Effector CD4-positive, alpha-beta T cell (primary cell): ENCODE results near the gene PDE6A.
"Not testable (repeated sequence)": the region's sequence is repeated elsewhere in the genome, so short reads cannot be mapped to it uniquely, and the experiment has no call there.

ENCODE experiments used
- DNase-seq: peaks from one replicate; pipeline ENCODE4 v3.0.0-alpha.2; 2020

PDE6A gene

DNA sequence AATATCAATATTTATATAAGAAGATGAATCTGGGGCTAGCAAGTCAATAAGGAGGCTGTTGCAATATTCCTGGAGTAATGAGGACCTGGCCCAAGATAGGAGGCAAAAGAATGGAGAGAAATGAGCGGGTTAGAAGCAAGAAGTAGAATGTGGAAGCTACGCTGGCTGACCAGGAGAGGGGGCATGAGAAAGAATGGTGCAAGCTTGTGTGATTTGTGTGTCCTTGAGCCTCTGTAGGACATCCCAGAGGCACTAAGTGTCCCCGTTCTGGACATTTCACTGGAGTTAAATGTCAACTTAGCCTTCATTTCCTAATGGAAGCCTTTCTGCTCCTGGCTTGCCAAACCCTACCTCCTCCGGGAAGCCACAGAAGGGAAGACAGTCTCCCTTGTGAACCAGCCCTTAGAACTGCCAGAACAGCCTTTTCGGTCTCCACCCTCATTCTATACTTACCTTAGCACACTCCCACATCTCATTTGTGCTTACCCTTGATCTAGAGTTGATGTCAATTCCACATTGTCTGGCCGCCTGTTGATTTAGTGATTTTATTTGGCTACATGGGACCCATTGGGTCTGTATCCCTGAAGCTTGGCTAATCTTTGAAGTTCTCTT lies 6.7 kb upstream of the PDE6A start:
- DNase-seq: no peak

DNA sequence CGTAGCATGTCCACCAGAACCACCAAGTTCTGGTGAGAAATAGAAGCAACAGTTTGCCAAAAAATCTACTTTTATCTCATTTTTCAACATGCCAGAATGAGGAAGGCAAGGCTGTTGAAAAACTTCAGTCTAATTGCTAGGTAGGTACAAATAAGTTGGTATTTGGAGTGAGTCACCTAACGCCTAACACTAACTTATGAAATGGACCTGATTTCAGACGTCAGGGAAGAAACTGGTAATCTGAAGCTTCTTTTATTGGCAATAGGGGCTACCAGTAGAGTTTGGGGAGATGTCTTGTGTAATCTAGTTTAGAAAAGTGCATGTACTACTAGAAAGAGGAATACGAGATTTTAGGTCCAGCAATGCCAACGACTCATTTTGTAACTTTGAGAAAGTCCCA lies 4.4 kb upstream of the PDE6A start:
- DNase-seq: no peak

DNA sequence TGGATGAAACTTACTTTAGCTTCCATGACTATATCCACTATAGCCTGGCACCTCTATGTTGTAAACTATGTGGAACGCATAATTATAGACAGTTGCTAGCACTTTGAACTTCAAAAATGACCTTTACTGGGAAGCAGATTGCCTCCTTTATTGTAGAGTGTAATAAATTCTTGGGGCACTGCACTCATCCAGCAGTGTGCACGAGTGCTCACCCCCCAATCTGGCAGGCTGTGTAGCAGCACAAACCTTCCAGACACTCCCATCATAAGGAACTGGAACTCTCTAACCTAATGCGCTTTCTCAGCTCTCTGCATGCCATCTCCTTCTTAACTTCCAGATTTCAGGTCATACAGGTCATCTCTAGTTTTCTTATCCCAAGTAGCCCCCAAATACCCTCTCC lies 1.5 kb upstream of the PDE6A start:
- DNase-seq: no peak

DNA sequence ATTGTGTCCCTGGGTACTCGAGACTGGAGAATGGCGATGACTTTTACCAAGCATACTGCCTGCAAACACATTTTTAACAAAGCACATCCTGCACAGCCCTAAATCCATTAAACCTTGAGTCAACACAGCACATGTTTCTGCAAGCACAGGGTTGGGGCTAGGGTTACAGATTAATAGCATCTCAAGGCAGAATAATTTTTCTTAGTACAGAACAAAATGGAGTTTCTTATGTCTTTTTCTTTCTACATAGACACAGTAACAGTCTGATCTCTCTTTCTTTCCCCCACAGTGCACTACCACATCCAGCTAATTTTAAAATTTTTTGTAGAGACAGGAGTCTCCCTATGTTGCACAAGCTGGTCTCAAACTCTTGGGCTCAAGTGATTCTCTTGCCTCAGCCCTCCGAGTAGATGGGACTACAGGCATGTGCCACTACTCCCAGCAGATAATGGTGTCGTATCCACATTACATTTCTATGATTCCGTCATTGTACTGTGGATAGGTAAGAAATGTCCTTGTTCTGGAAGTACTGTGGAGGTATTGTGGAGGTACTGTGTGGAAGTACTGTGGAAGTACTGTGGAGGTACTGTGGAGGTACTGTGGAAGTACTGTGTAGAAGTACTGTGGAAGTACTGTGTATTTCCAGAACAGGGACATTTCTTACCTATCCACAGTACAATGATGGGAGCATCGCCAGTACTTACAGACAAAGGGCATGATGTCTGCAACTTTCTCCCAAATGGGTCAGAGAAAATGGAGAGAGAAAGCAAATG lies 1.2 kb downstream of the PDE6A start:
- DNase-seq: not testable (repeated sequence)

DNA sequence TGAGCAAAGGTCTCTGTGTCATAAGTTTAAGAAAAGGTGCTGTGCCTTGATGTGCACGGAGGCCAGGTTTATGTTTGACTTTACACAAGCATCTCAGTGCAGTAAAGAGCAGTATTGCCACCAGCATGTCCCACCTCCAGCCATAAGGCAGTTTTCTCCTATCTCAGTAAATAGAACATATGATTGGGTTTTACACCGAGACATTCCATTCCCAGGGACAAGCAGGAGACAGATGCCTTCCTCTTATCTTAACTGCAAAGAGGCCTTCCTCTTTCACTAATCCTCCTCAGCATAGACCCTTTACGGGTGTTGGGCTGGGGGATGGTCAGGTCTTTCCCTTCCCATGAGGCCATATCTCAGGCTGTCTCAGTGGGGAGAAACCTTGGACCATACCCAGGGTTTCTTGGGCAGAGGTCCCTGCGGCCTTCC lies 1.8 kb downstream of the PDE6A start:
- DNase-seq: not testable (repeated sequence)

DNA sequence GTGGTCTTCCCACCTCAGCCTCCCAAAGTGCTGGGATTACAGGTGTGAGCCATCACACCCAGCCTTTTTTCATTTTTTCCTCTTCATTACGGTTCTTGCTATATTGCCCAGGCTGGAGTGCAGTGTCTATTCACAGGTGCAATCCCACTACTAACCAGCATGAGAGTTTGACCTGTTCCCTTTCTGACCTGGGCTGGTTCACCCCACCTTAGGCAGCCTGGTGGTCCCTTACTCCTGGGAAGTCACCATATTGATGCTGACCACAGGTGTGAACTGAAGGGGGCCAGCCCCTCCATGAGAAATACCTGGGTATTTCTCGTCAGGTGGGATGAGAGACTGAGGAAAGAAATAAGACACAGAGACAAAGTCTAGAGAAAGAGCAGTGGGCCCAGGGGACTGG lies 2.4 kb downstream of the PDE6A start:
- no peak for DNase-seq

DNA sequence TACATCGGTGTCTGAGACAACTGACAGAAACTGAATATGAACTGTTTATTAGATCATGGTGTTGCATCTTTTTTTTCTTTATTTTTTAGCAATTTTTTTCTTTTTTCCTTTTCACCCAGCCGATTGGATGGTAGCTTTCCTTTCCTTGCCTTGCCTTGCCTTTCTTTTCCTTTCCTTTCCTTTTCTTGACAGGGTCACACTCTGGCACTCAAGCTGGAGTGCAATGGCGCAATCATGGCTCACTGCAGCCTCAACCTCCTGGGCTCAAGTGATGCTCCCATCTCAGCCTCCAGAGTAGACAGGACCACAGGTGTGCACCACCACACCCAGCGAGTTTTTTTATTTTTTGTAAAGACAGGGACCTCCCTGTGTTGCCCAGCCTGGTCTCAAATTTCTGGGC lies 2.8 kb downstream of the PDE6A start:
- no peak for DNase-seq

DNA sequence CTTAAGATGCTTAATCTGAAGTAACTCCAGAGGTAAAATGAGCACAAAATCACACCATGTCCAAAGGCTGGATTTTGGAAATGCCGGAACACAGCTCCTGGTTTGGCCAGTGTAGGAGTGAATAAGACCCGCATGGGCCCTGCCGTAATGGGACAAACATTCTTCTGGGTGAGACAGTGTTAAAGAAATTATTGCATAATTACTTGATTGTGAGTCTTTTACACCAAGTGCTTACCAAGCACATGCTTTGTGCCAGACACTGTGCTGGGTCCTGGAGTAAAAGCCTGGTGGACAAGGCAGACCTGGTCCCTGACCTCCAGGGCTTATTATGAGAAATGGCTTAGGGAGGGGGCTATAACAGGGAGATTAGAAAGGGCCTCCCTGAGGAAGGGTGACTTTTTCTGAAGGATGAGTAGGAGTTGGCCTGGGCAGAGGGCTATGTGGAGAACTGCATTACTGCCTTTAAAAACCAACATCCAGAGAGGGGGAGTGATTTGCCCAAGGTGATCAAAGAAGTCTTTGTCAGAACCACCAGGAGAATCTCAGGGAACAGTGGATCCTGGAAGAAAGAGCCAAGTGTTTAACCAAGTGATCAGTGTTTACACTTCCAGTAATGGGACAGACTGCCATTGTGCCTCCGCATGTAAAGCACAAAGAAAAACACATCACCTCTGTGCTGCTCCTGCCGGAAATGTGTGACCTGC lies 3.5 kb downstream of the PDE6A start:
- no peak for DNase-seq

DNA sequence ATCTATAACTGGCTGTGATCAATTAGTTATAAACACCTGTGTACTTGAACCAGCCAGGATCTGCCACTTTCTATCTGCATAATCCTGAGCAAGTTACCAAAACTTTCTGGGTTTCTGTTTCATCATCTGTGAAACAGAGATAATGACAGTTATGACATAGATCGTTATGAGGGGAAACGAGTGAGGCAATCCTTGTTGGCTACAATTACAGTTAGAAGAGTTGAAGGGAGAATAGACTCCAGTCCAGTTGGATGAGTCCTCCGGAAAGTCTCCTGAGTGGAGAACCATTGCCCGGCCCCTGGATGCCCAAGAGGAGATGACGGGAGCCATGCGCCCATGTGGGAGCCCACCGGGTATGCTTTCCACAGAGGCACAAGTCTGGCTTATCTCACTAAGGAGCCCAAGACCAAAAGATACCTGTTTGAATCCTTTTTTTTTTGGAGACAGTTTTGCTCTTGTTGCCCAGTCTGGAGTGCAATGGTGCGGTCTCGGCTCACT lies 4.5 kb downstream of the PDE6A start:
- DNase-seq: no peak

DNA sequence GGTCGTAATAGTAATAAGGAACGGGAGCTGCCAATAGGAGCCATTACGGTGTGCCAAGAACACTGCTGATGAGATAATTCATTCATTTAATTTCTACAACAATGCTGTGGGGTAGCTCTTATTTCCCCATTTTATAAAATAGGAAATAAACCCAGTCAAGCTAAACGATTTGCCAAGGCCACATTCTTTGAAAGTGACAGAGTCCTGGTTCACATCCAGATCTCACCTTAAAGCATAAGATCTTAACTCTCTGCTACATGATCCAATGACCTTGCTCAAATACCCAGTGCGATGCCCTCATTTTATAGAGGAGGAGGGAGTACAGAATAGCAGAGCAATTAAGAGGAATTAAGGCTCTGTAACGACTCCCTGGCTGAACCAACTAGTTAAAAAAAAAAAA lies 5.0 kb downstream of the PDE6A start:
- DNase-seq: no peak

DNA sequence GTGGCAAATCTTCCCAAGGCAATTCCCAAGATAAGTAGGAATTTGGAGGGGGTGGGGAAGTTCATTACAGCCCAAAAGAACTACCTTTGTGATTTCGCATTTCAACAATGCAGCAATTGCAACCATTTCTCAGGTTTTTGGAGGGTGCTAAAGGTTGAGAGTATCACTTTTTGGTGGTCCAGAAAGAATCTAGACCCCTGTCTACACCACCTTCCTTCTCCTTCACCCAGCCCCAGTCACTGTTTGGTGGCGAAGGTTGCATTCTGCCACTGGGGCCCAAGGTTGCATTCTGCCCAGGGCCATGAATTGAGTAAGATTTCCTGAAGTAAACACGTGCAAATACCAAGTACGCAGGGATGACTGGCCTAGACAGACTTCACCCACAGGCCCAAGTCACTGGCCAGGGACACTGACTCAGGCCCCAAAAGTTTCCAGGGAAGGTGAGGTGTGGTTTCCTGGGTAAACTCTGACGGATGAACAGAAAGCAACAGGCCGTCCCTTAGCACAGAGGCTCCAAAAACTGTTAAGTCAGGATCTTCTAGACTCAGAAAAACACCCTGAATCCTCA lies 5.7 kb downstream of the PDE6A start:
- DNase-seq: no peak

DNA sequence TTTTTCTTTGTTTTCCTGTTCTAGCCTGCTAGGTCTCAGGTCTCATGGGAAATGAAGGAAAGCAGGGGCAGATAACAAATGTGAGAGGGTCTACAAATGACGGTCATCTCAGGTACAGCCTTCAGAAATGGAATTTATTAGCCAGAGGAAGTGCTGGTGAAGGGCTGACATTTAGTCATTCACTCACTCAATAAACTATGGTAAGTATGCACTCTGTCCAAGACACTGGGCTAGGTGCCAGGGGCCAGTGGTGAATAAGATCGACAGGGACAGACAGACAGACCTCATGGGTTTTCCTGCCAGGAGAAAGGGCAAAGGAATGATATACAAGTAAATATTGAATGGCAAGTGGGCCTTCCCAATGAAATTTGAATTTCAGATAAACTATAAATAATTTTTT lies 6.3 kb downstream of the PDE6A start:
- DNase-seq: no peak

DNA sequence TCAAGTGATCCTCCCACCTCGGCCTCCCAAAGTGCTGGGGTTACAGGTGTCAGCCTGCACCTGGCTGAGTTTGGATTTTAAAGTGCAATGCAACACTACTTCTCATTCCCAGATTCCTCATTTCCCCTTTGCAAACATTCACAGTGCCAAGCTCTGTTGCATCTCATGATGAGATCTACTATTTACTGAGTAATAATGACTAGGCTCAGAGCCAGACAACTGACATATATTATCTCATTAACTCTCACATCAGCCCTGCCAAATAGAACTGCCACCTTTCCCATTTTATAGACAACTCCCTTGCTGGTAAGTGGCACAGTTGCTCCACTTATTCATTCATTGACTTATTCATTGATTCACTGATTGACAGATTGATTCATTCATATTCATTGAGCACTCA lies 7.0 kb downstream of the PDE6A start:
- DNase-seq: no peak

DNA sequence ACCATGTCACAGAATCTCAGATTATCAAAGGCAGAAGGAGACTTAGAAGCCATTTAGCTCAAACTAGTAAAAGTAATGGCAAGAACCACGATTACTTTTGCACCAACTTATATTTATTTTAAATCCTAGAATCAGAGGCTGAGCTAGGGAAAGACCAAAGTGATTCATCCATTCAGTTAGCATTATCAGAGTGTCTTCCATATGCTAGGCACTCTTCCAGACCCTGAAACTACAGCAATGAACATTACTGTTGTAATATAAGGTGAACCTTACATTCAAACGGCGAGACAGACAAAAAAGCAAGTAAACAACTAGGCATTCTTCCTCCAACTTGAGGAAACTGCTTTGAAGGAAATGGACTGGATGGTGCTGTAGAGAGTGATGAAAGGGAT lies 7.9 kb downstream of the PDE6A start:
- no peak for DNase-seq

DNA sequence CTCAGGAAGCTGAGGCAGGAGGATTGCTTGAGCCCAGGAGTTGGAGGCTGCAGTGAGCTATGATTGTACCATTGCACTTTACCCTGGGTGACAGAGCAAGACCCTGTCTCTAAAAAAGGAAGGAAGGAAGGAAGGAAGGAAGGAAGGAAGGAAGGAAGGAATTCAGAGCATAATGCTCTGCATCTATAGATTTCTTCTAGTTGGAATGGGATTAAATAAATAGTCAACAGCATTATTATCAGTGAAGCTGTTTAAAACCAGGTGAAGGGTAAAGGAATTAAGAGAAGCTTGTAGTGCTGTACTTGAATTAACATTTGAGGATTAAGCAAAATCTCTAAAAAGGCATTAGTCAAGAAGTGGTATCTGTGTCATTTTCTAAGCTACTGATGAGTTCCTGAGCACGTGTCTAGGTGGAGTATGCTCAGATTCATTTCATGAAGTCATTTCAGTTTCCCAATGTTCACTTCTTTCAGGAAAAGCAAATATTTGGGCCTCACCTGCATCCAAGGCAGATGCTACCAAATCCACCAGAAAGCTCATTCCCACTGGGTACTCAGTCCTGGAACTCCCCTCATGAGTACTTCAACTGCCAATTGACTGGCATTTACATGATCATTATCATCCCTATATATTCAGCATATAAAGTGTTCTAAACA lies 8.4 kb downstream of the PDE6A start:
- DNase-seq: no peak

DNA sequence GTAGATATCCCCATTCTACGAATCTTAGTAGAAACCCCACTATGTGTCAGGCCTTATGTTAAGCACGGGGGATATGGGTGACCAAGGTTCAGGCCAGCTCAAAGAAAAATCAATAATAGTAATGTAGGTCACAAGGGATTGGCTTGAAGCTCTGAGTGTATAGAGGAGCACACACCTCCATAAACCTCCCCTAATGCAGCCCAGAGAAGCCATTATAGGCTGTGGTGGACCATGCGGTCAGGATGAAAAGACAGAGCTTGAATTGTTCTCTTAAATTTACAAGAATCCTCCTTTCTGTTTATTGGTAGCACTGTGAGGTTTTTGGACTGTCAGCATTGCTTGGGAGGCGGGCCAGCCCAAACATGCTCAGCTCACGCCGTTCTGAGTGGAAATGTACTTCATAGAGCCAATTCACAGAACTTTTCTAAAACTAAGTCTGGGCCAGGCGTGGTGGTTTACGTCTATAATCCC lies 9.1 kb downstream of the PDE6A start:
- DNase-seq: no peak

DNA sequence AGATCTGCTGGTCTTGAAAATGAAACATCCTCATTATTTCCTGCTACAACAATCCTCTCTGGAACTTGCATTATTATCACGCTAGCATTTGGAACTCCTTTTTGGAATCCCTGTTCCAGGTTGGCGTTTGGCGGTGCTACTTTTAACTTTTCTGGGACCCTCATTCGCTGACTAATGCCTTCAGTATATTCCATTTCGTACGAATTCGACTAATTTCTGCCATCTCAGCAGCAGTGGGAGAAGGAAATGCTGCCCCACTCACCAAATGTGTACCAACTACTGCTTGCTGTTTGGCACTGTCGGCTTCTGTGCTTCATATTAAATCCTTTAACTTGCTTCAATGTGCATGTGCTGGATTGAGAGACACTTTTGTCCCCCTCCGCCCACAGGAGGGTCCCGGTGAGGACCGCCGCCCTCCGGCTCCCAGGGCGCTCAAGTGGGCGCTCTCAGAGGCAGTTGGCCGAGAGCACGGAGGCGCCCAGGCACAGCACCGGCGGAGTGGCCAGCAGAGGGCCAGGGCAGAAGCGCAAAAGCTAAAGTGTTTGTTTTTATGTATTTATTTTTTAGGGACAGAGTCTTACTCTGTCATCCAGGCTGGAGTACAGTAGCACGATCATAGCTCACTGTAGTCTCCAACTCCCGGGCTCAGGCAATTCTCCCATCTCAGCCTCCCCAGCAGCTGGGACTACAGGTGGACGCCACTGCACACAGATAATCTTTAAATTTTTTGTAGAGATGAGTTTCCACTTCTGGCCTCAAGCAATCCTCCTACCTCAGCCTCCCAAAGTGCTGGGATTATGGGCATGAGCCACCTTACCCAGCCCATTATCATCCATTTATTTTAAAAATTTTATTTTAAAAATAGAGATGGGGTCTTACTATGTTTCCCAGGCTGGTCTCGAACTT lies 11.9 kb downstream of the PDE6A start:
- DNase-seq: no peak

DNA sequence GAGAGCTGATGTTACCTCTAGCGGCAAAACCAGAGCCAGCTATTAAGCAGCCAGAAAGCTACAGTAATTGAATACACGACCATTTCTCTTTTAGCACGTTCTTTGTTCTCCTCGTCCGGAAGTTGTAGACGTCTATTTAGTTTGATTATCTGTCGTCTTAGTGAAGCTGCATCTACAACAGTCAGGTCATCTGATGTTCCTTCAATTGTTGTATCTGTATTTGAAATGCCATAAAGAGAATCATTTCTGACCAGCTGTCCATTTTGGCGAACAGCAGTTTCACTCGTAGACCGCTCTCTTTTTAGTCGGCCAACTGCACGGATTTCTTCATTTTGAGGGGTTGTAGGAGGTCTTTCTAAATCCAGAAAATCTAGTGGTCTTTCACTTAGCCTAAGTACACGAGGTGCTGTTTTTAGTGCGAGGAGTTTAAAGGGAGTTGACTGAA lies 12.6 kb downstream of the PDE6A start:
- no peak for DNase-seq

DNA sequence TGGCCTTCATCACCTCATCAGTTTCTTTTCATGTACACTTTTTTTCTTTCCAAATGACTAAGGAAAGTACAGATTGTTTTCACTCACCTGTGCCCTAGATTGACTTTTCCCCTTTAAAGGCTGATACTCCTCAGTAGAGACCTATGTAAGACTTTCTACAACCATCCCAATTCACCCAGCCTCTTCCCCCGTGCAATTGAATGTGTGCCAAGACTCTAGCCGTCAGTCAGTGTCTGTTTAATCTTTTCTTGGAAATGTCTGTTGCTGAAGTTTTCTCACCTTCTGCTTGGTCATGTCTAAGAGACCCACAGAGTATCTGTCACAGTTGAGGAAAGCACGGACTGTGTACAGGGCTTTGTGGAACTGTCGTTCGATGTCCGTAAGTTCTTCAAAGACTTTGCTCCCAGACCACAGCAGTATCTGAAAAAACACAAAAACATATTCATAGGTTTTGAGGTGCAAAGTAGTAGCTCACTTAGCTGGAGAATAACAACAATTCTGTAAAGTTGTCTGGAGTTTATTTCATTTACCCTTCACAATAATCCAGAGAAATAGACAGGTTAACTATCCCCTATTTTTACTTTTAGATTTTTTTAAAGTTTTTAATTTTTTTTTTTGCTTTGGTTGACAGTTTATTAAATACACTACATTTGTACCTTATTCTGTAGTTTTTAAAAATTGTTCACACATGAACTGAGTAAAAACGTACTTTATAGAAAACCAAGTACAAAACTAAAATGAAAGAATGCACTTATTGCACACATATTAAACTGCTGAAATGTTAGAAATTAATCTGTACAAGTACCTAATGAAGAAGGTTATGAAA lies 13.6 kb downstream of the PDE6A start:
- no peak for DNase-seq

DNA sequence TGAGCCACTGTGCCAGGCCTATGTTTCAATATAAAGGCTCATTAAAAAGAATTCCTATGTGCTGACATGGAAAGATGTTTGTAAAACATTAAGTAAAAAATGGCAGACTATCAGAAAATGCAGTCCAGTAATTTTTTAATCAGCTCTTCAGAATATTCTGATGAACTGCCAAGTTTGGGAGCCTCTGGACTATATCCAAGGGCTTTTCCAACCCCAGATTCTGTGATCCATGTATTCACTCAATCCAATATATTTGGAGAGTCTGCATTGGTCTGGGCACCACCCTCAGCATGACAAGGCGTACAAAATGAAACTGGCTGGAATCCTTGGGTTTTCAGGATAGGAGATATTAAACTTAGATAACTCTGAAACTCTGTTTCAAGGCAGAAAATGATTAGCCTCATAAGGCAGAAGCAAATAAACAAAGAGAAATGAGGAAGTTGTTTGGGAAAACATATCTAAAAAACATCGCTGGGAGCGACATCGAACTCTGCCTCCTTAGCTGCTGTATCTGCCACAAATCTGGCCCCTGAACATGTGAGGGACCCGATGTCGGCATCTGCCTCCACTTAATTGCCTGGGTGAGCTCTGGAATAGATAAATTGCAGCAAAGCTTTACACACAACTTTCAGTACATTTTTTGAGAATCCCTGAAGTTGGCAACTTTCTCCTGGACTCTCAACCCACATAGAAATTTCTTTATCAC lies 14.4 kb downstream of the PDE6A start:
- DNase-seq: no peak
